IMR-90 (cell line): ENCODE measurements around the gene DVL1. TPM values are rescaled to one million over a fixed set of nuclear protein-coding genes. Genes with fewer than 3 reads are reported as not detected.

Experiments
- ATAC-seq: fragments of 200-7000 bp; cut with Tn5 transposase; 2 replicates; pipeline ENCODE4 v1.9.1; 2020; ENCODE audit warnings: low read depth, mild to moderate bottlenecking, moderate library complexity
- BruUV-seq: library from RNA; stranded (reverse); fragments of 400-500 nt; replicated peaks from 2 replicates; lab custom pipeline; 2021; lab: Mats Ljungman, UMichigan
- CTCF ChIA-PET: fragments of 300-600 bp; formaldehyde crosslinking; extraction: SDS; loops from one replicate; lab custom pipeline; 2021; ENCODE audit warnings: antibody characterized with exemption; lab: Yijun Ruan, JAX
- POLR2A ChIA-PET: fragments of 300-600 bp; sonication (Branson Sonifier 250); formaldehyde crosslinking; loops from one replicate; lab custom pipeline; 2022; ENCODE audit warnings: antibody characterized with exemption; ENCODE audit not compliant: unreplicated experiment; lab: Charles Lee
- DNase-seq: peaks from one replicate; pipeline ENCODE4 v3.0.0; 2013
- H2AFZ ChIP-seq: replicated peaks from 2 replicates; pipeline ENCODE3; 2013; ENCODE audit warnings: low read length, mild to moderate bottlenecking; ENCODE audit not compliant: poor library complexity
- H2AK5ac ChIP-seq: 2 replicates; pipeline ENCODE4 v1.6.1; 2013; ENCODE audit warnings: low read depth, low read length, inconsistent platforms
- H2AK9ac ChIP-seq: replicated peaks from 2 replicates; pipeline ENCODE3; 2013; ENCODE audit warnings: mild to moderate bottlenecking, low read depth, low read length, moderate library complexity; ENCODE audit not compliant: poor library complexity
- H2BK120ac ChIP-seq: 2 replicates; pipeline ENCODE4 v1.6.1; 2013; ENCODE audit warnings: low read depth, low read length, inconsistent platforms
- H2BK15ac ChIP-seq: 3 replicates; pipeline ENCODE4 v1.6.1; 2013; ENCODE audit warnings: low read depth, low read length, inconsistent platforms
- H2BK20ac ChIP-seq: 2 replicates; pipeline ENCODE4 v1.6.1; 2013; ENCODE audit warnings: low read depth, mild to moderate bottlenecking, inconsistent platforms, low read length, moderate library complexity
- H2BK5ac ChIP-seq: 2 replicates; pipeline ENCODE4 v1.6.1; 2013; ENCODE audit warnings: mild to moderate bottlenecking, low read depth, low read length, inconsistent platforms; ENCODE audit not compliant: poor library complexity, severe bottlenecking
- H3K14ac ChIP-seq: replicated peaks from 2 replicates; pipeline ENCODE4 v1.6.1; 2013; ENCODE audit warnings: low read depth, low read length, inconsistent platforms
- H3K18ac ChIP-seq: 2 replicates; pipeline ENCODE4 v1.6.1; 2013; ENCODE audit warnings: low read depth, low read length, control low read depth
- H3K23ac ChIP-seq: 2 replicates; pipeline ENCODE4 v1.6.1; 2013; ENCODE audit warnings: low read depth, low read length, inconsistent platforms
- H3K27ac ChIP-seq: 2 replicates; pipeline ENCODE4 v1.5.1; 2013; ENCODE audit warnings: mild to moderate bottlenecking, control low read depth, low read length; ENCODE audit not compliant: insufficient read depth
- H3K27me3 ChIP-seq: 2 replicates; pipeline ENCODE4 v1.6.1; 2013; ENCODE audit warnings: low read length; ENCODE audit not compliant: control insufficient read depth, insufficient read depth
- H3K36me3 ChIP-seq: 2 replicates; pipeline ENCODE4 v1.6.1; 2013; ENCODE audit warnings: low read length, mixed read lengths; ENCODE audit not compliant: control insufficient read depth, insufficient read depth
- H3K4ac ChIP-seq: 2 replicates; pipeline ENCODE4 v1.6.1; 2013; ENCODE audit warnings: low read depth, low read length, inconsistent platforms
- H3K4me1 ChIP-seq: 2 replicates; pipeline ENCODE4 v1.6.1; 2013; ENCODE audit warnings: low read length, mixed read lengths; ENCODE audit not compliant: control insufficient read depth, insufficient read depth
- H3K4me2 ChIP-seq: 2 replicates; pipeline ENCODE4 v1.6.1; 2013; ENCODE audit warnings: low read depth, mild to moderate bottlenecking, control low read depth, low read length, moderate library complexity
- H3K4me3 ChIP-seq: 2 replicates; pipeline ENCODE4 v1.5.1; 2013; ENCODE audit warnings: low read depth, mild to moderate bottlenecking, control low read depth, low read length, moderate library complexity; ENCODE audit not compliant: insufficient read depth
- H3K56ac ChIP-seq: 2 replicates; pipeline ENCODE4 v1.6.1; 2013; ENCODE audit warnings: low read length, inconsistent platforms; ENCODE audit not compliant: insufficient read depth; ENCODE audit errors: extremely low read depth
- H3K79me1 ChIP-seq, 2 experiments: 2 replicates each; pipeline ENCODE4 v1.6.1; 2013; ENCODE audit warnings: low read length in 2 of 2, inconsistent platforms in 1 of 2, low read depth in 1 of 2
- H3K9ac ChIP-seq: 2 replicates; pipeline ENCODE4 v1.6.1; 2013; ENCODE audit warnings: low read depth, low read length, control low read depth
- H3K9me1 ChIP-seq: 2 replicates; pipeline ENCODE4 v1.6.1; 2013; ENCODE audit warnings: low read length, inconsistent platforms; ENCODE audit not compliant: insufficient read depth
- H3K9me3 ChIP-seq: 2 replicates; pipeline ENCODE4 v1.6.1; 2013; ENCODE audit warnings: low read length; ENCODE audit not compliant: control insufficient read depth, insufficient read depth
- H4K20me1 ChIP-seq: 2 replicates; pipeline ENCODE4 v1.6.1; 2013; ENCODE audit warnings: low read length, inconsistent platforms; ENCODE audit not compliant: insufficient read depth
- H4K5ac ChIP-seq: 2 replicates; pipeline ENCODE4 v1.6.1; 2013; ENCODE audit warnings: mild to moderate bottlenecking, low read depth, low read length, control low read depth
- H4K8ac ChIP-seq, 2 experiments: 2 replicates each; pipeline ENCODE4 v1.6.1; 2013; ENCODE audit warnings: low read depth in 2 of 2, low read length in 2 of 2, control low read depth in 1 of 2, inconsistent platforms in 1 of 2
- H4K91ac ChIP-seq: 2 replicates; pipeline ENCODE4 v1.6.1; 2013; ENCODE audit warnings: low read depth, low read length, inconsistent platforms; ENCODE audit not compliant: insufficient read depth
- BHLHE40 ChIP-seq: fragments of 150-350 bp; IDR thresholded peaks from 2 replicates; pipeline ENCODE4 v1.6.1; 2016; ENCODE audit warnings: mild to moderate bottlenecking, low read depth, low read length
- CEBPB ChIP-seq: IDR thresholded peaks from 2 replicates; pipeline ENCODE4 v1.6.1; 2012; ENCODE audit warnings: low read depth, low read length, improper control_type of control experiment
- CHD1 ChIP-seq: IDR thresholded peaks from 2 replicates; pipeline ENCODE4 v1.6.1; 2012; ENCODE audit warnings: low read depth, low read length, improper control_type of control experiment
- FOS ChIP-seq: fragments of 150-350 bp; IDR thresholded peaks from 2 replicates; pipeline ENCODE4 v1.6.1; 2016; ENCODE audit warnings: low read depth, low read length
- MAFK ChIP-seq: IDR thresholded peaks from 2 replicates; pipeline ENCODE4 v1.6.1; 2012; ENCODE audit warnings: low read depth, low read length, improper control_type of control experiment
- MAZ ChIP-seq: IDR thresholded peaks from 2 replicates; pipeline ENCODE4 v1.6.1; 2012; ENCODE audit warnings: low read depth, mild to moderate bottlenecking, low read length, improper control_type of control experiment, moderate library complexity, borderline replicate concordance
- MXI1 ChIP-seq: IDR thresholded peaks from 2 replicates; pipeline ENCODE4 v1.6.1; 2012; ENCODE audit warnings: low read depth, mild to moderate bottlenecking, low read length, moderate library complexity, borderline replicate concordance
- NFE2L2 ChIP-seq: fragments of 150-350 bp; IDR thresholded peaks from 2 replicates; pipeline ENCODE4 v1.6.1; 2016; ENCODE audit warnings: low read depth, mild to moderate bottlenecking, low read length
- POLR2A ChIP-seq: IDR thresholded peaks from 2 replicates; pipeline ENCODE4 v1.6.1; 2012; ENCODE audit warnings: mild to moderate bottlenecking, low read depth, low read length
- RAD21 ChIP-seq: IDR thresholded peaks from 2 replicates; pipeline ENCODE4 v1.6.1; 2012; ENCODE audit warnings: low read length, improper control_type of control experiment
- RCOR1 ChIP-seq: IDR thresholded peaks from 2 replicates; pipeline ENCODE4 v1.6.1; 2012; ENCODE audit warnings: mild to moderate bottlenecking, low read length, improper control_type of control experiment; ENCODE audit not compliant: insufficient replicate concordance
- RFX5 ChIP-seq: IDR thresholded peaks from 2 replicates; pipeline ENCODE4 v1.8.0; 2012; ENCODE audit warnings: low read depth, mild to moderate bottlenecking, low read length, moderate library complexity
- SMC3 ChIP-seq: fragments of 150-350 bp; IDR thresholded peaks from 2 replicates; pipeline ENCODE4 v1.6.1; 2016; ENCODE audit warnings: low read depth, mild to moderate bottlenecking, antibody characterized with exemption, low read length, moderate library complexity
- WGBS, 2 experiments: methylation state at CpG; one replicate each; pipeline versions ENCODE4 v1.1.5 to v1.1.7; 2013; ENCODE audit warnings: missing lambda C conversion rate in 2 of 2; ENCODE audit not compliant: insufficient read length in 1 of 2; ENCODE audit errors: extremely low coverage in 2 of 2; 5-methylcytosine and 5-hydroxymethylcytosine counted together
- dilution Hi-C: fragments of 300-500 bp; cut with HindIII; formaldehyde crosslinking; loops from one replicate; pipeline ENCODE4 v1.14.3; 2018; ENCODE audit warnings: low sequenced_read_pairs; ENCODE audit not compliant: unreplicated experiment
- in situ Hi-C: fragments of 300-500 bp; cut with MboI; formaldehyde crosslinking; loops from 3 replicates; pipeline ENCODE4 v1.14.3; 2019; ENCODE audit warnings: low sequenced_read_pairs, inconsistent platforms, mixed read lengths
- intact Hi-C: fragments of 100-400 bp; cut with micrococcal nuclease; formaldehyde crosslinking; loops from 2 replicates; pipeline ENCODE4 v1.10.0; 2022
- polyA plus RNA-seq, 3 experiments: library from polyadenylated mRNA; depleted of rRNA; stranded (reverse); fragments of >200 nt; gene quantifications; 2 replicates each; pipeline ENCODE4 v1.2.3, GENCODE V29; 2012; ENCODE audit warnings: low replicate concordance in 1 of 3
- total RNA-seq: library from RNA; depleted of rRNA; stranded (reverse); fragments of >200 nt; gene quantifications from 2 replicates; pipeline ENCODE4 v1.2.3, GENCODE V29; 2012
- TF ChIP-seq, protein P1 (sequence below): fragments of 150-350 bp; IDR thresholded peaks from 2 replicates; pipeline ENCODE4 v1.6.1; 2016; ENCODE audit warnings: low read depth, mild to moderate bottlenecking, low read length, moderate library complexity, borderline replicate concordance
- TF ChIP-seq, protein P2 (sequence below): fragments of 150-350 bp; IDR thresholded peaks from 2 replicates; pipeline ENCODE4 v1.6.1; 2017; ENCODE audit warnings: mild to moderate bottlenecking, antibody characterized with exemption, low read length, low read depth

The DVL1 gene
- total and polyA plus RNA-seq, 2 of the 4 experiments (the other 2 are of a cell fraction), result 27.2 to 35.9 TPM

GRCh38 chr1:1358433-1359271, 9.4 kb upstream of the DVL1 start, which contains the start of gene MXRA8:
Gene MXRA8, minus strand, starts transcription at chr1:1358555. Its CDS starts 51 bp downstream, at chr1:1358504.
- BruUV-seq, result no TSS peak

More at GRCh38 chr1:1358433-1359271, 9.4 kb upstream of the DVL1 start, which contains the start of gene MXRA8:
- peak within 1 kb of the TSS; percentile 92 for H3K9ac ChIP-seq
- H4K20me1 ChIP-seq, result peaks cover 32% of the 10 kb centered on the region
- H4K91ac ChIP-seq, result peak within 1 kb of the TSS; percentile 98
- H3K9me1 ChIP-seq, result peaks cover 13% of the 10 kb centered on the region
- H3K4ac ChIP-seq, result peak within 1 kb of the TSS; percentile 99
- peak within 1 kb of the TSS; percentile 89 for H3K56ac ChIP-seq
- DNase-seq (peak; percentile 82), ATAC-seq (peak; percentile 59)
- POLR2A ChIA-PET, result interaction anchor here (0.6 to 1.0 kb wide), 2 partner anchors 11 to 16 kb away, joined by 3 read pairs; partner anchors contain the start of gene AURKAIP1
- H2AK9ac ChIP-seq, result peak within 1 kb of the TSS; percentile 100
- peaks cover 16% of the 10 kb centered on the region; the same call in 1 of the 2 replicates for H3K36me3 ChIP-seq
- in situ Hi-C loops (no loop called here), intact Hi-C loops (loop anchor here (2.0 to 5.0 kb wide), 2 partner anchors 14 to 51 kb away; partner anchors contain the start of genes ACAP3 and PUSL1), dilution Hi-C loops (no loop called here)
- peak within 1 kb of the TSS; percentile 92 for H4K8ac ChIP-seq
- H3K4me2 ChIP-seq, result peak within 1 kb of the TSS; percentile 93
- H3K27me3 ChIP-seq, result no peaks in the 10 kb centered on the region
- no peak for TF ChIP-seq NFE2L2
- TF ChIP-seq, protein P1, sequence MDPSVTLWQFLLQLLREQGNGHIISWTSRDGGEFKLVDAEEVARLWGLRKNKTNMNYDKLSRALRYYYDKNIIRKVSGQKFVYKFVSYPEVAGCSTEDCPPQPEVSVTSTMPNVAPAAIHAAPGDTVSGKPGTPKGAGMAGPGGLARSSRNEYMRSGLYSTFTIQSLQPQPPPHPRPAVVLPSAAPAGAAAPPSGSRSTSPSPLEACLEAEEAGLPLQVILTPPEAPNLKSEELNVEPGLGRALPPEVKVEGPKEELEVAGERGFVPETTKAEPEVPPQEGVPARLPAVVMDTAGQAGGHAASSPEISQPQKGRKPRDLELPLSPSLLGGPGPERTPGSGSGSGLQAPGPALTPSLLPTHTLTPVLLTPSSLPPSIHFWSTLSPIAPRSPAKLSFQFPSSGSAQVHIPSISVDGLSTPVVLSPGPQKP, result no peak
- TF ChIP-seq, protein P2, sequence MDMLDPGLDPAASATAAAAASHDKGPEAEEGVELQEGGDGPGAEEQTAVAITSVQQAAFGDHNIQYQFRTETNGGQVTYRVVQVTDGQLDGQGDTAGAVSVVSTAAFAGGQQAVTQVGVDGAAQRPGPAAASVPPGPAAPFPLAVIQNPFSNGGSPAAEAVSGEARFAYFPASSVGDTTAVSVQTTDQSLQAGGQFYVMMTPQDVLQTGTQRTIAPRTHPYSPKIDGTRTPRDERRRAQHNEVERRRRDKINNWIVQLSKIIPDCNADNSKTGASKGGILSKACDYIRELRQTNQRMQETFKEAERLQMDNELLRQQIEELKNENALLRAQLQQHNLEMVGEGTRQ, result peak; percentile 80
- peak; percentile 65; the same call in 1 of the 2 replicates for TF ChIP-seq POLR2A
- TF ChIP-seq RFX5, result no peak
- no peak for TF ChIP-seq SMC3
- TF ChIP-seq CEBPB, result no peak
- no peak for TF ChIP-seq RCOR1
- 0 out of 2 replicates have a peak, but pooled peaks have one; percentile 9 for TF ChIP-seq FOS
- TF ChIP-seq MAZ, result peak; percentile 81
- 0 out of 2 replicates have a peak, but pooled peaks have one; percentile 9 for TF ChIP-seq MXI1
- no peak; the same call in 1 of the 2 replicates for TF ChIP-seq BHLHE40
- TF ChIP-seq RAD21, result no peak
- no peak for TF ChIP-seq CHD1
- TF ChIP-seq MAFK, result no peak
- H4K5ac ChIP-seq, result peak within 1 kb of the TSS; percentile 86
- no peaks in the 10 kb centered on the region for H3K9me3 ChIP-seq
- H3K18ac ChIP-seq, result peak within 1 kb of the TSS; percentile 71
- peak within 1 kb of the TSS; percentile 98 for H3K23ac ChIP-seq
- H3K4me3 ChIP-seq, result peak within 1 kb of the TSS; percentile 74
- H3K27ac ChIP-seq, result peak within 1 kb of the TSS; percentile 96
- peak within 1 kb of the TSS; percentile 99 for H2BK120ac ChIP-seq
- H2AK5ac ChIP-seq, result peak within 1 kb of the TSS; percentile 99
- peak within 1 kb of the TSS; percentile 90; the same call in 2 of the 3 replicates for H2BK15ac ChIP-seq
- peaks cover 4 to 23% of the 10 kb centered on the region in 2 experiments; a peak in 3 of 4 replicates for H3K79me1 ChIP-seq
- peak within 1 kb of the TSS; percentile 85 for H2AFZ ChIP-seq
- 6% methylated on average over 6 of the region's 29 CpGs; no CpG with 5 or more reads in 1 of the 2 experiments for WGBS, 2 experiments
- H3K4me1 ChIP-seq, result peaks cover 35% of the 10 kb centered on the region
- peak within 1 kb of the TSS; percentile 96 for H2BK5ac ChIP-seq
- CTCF ChIA-PET, result no interaction called here
- H2BK20ac ChIP-seq, result peak within 1 kb of the TSS; percentile 96
- peak within 1 kb of the TSS; percentile 96 for H3K14ac ChIP-seq
